Spleen (tissue), 11 donors: ENCODE data around the gene NCKIPSD. TPM values are rescaled to one million over a fixed set of nuclear protein-coding genes. Genes with fewer than 3 reads are reported as not detected.

Experiments used
- DNase-seq: peaks from one replicate; pipeline ENCODE4 v3.0.0-alpha.2; 2020
- H3K27ac ChIP-seq, 8 donors: fragments of 200-600 bp; sonication (generic) in 7 of 8; 1 replicate in 4 of 8; 2 replicates in 4 of 8; pipeline versions ENCODE4 v1.5.0 to v1.8.0; 2016 to 2021; ENCODE audit warnings: inconsistent platforms in 4 of 8, mild to moderate bottlenecking in 4 of 8, moderate library complexity in 1 of 8
- H3K27me3 ChIP-seq, 7 donors: fragments of 200-600 bp; sonication (generic) in 6 of 7; replicated peaks in 1 of 7; 1 replicate in 4 of 7; 2 replicates in 3 of 7; pipeline versions ENCODE4 v1.5.0 to v1.8.0; 2016 to 2021; ENCODE audit warnings: inconsistent platforms in 3 of 7, mild to moderate bottlenecking in 1 of 7
- H3K36me3 ChIP-seq, 6 donors: fragments of 200-600 bp; sonication (generic) in 5 of 6; 1 replicate in 4 of 6; 2 replicates in 2 of 6; pipeline versions ENCODE4 v1.5.0 to v1.8.0; 2016 to 2021; ENCODE audit warnings: inconsistent platforms in 2 of 6
- H3K4me1 ChIP-seq, 6 donors: fragments of 200-600 bp; sonication (generic) in 5 of 6; 1 replicate in 3 of 6; 2 replicates in 3 of 6; pipeline versions ENCODE4 v1.5.0 to v1.8.0; 2016 to 2021; ENCODE audit warnings: inconsistent platforms in 3 of 6
- H3K4me3 ChIP-seq, 8 donors: fragments of 200-600 bp; sonication (generic) in 7 of 8; 1 replicate in 4 of 8; 2 replicates in 4 of 8; pipeline versions ENCODE4 v1.5.0 to v1.8.0; 2016 to 2021; ENCODE audit warnings: inconsistent platforms in 4 of 8, mild to moderate bottlenecking in 4 of 8, moderate library complexity in 2 of 8
- H3K9me3 ChIP-seq, 8 donors: fragments of 200-600 bp; sonication (generic) in 7 of 8; 1 replicate in 4 of 8; 2 replicates in 4 of 8; pipeline versions ENCODE4 v1.5.0 to v1.8.0; 2016 to 2021; ENCODE audit warnings: inconsistent platforms in 4 of 8
- CTCF ChIP-seq, 11 experiments: fragments of 200-600 bp in 7 of 11; fragments of 450-650 bp in 4 of 11; sonication (generic) in 4 of 11; IDR thresholded peaks in 8 of 11; conservative IDR thresholded peaks in 3 of 11; 1 replicate in 7 of 11; 2 replicates in 4 of 11; pipeline versions ENCODE4 v1.4.0 to v1.8.0; 2016 to 2021; ENCODE audit warnings: antibody characterized with exemption in 11 of 11, inconsistent platforms in 4 of 11, mild to moderate bottlenecking in 1 of 11
- POLR2A ChIP-seq, 3 donors: fragments of 450-650 bp; IDR thresholded peaks; one replicate each; pipeline ENCODE4 v1.5.1; 2017; ENCODE audit warnings: antibody characterized with exemption in 3 of 3, mild to moderate bottlenecking in 1 of 3
- POLR2AphosphoS5 ChIP-seq, 3 donors: sonication (generic); formaldehyde crosslinking; IDR thresholded peaks; one replicate each; pipeline ENCODE4 v1.5.1; 2017; ENCODE audit warnings: antibody characterized with exemption in 3 of 3
- WGBS, 5 donors: extraction: QIAGEN DNeasy Blood & Tissue Kit in 3 of 5; methylation state at CpG; one replicate each; pipeline versions ENCODE4 v1.1.5 to v1.1.7; 2013 to 2018; 5-methylcytosine and 5-hydroxymethylcytosine counted together
- intact Hi-C: fragments of 100-400 bp; cut with DNase I; formaldehyde crosslinking; loops from one replicate; pipeline ENCODE4 v1.15.0; 2023; ENCODE audit warnings: low total_unique reads
- polyA plus RNA-seq, 3 donors: library from polyadenylated mRNA; stranded (reverse); fragments of 200-250 nt; gene quantifications; one replicate each; pipeline ENCODE4 v1.2.1, GENCODE V29; 2013
- total RNA-seq, 7 donors: library from RNA; depleted of rRNA in 3 of 7; stranded (reverse); fragments of >200 nt in 3 of 7; fragmentation: NEBNext Ultra II Directional in 4 of 7; extraction: Animal tissue kit (Norgen Biotek cat#: 25700) in 4 of 7; gene quantifications; one replicate each; pipeline versions ENCODE4 v1.1.0 to v1.2.1, GENCODE V29; 2016 to 2021
- donor health status: healthy with polysubstance abuse.
- donor health status: DM: no; HTN: no; CAD: no; lungs with moderate emphysema.
- donor health status: DM: no; HTN: no; CAD: no.
- donor health status: Bipolar disorder and iron deficiency.
- donor health status: healthy.
- donor health status: DM: no; HTN: no; CAD: no.
- donor health status: DM: yes; HTN: yes; CAD: no.

The NCKIPSD gene
- total and polyA plus RNA-seq, 10 donors, result 5.9 to 33.9 (median 17.8) TPM

GRCh38 chr3:48678056-48678455, 7.7 kb downstream of the NCKIPSD start:
- H3K4me3 ChIP-seq, result no peak overlapping the region
- DNase-seq, result no peak
- 89 to 95% (median 91%) methylated on average over 4 of the region's 4 CpGs for WGBS, 5 donors
- no peaks in the 10 kb centered on the region for H3K9me3 ChIP-seq
- no peak for TF ChIP-seq CTCF (IDR thresholded peaks at IDR 0.05 in 8 of 11, conservative IDR thresholded peaks at IDR 0.05 in 3 of 11)
- TF ChIP-seq POLR2A (IDR thresholded peaks at IDR 0.05), result no peak
- TF ChIP-seq POLR2AphosphoS5 (IDR thresholded peaks at IDR 0.05), result no peak
- H3K36me3 ChIP-seq, result peaks cover 0 to 95% (median 33%) of the 10 kb centered on the region in 6 donors
- no peak overlapping the region for H3K27ac ChIP-seq
- peaks cover under 1 to 16% (median 10%) of the 10 kb centered on the region in 6 donors for H3K4me1 ChIP-seq
- intact Hi-C loops, result no loop called here
- H3K27me3 ChIP-seq, result no peaks in the 10 kb centered on the region

- H3K27ac ChIP-seq, result no peak overlapping the region
- TF ChIP-seq POLR2A (IDR thresholded peaks at IDR 0.05) (no peak), POLR2AphosphoS5 (IDR thresholded peaks at IDR 0.05) (no peak), CTCF (IDR thresholded peaks at IDR 0.05 in 8 of 11, conservative IDR thresholded peaks at IDR 0.05 in 3 of 11) (no peak)
- no peaks in the 10 kb centered on the region for H3K9me3 ChIP-seq
- H3K36me3 ChIP-seq, result peaks cover 0 to 83% (median 14%) of the 10 kb centered on the region in 6 donors
- no peak for DNase-seq
- no peaks in the 10 kb centered on the region for H3K27me3 ChIP-seq
- WGBS, 5 donors, result 90 to 97% (median 94%) methylated on average over 9 of the region's 9 CpGs
- no peak overlapping the region for H3K4me3 ChIP-seq
- intact Hi-C loops, result no loop called here
- H3K4me1 ChIP-seq, result peaks cover 0 to 12% (median 4%) of the 10 kb centered on the region in 6 donors
Measured at GRCh38 chr3:48674505-48674904, 11.2 kb downstream of the NCKIPSD start.

- 32 to 62% (median 57%) methylated on average over 1 of the region's 1 CpG for WGBS, 5 donors
- H3K27me3 ChIP-seq, result no peaks in the 10 kb centered on the region
Measured at GRCh38 chr3:48672522-48672921, 13.2 kb downstream of the NCKIPSD start.

GRCh38 chr3:48664929-48665328, 20.8 kb downstream of the NCKIPSD start:
- Histone ChIP-seq H3K27me3 (peaks cover 0 to 50% (median 37%) of the 10 kb centered on the region in 7 donors), H3K4me1 (peaks cover 18 to 35% (median 31%) of the 10 kb centered on the region in 6 donors), H3K27ac (no peak overlapping the region), H3K4me3 (no peak overlapping the region), H3K36me3 (no peaks in the 10 kb centered on the region), H3K9me3 (no peaks in the 10 kb centered on the region)
- intact Hi-C loops, result no loop called here
- no peak for DNase-seq
- WGBS, 5 donors, result 88 to 94% (median 91%) methylated on average over 4 of the region's 4 CpGs
- no peak for TF ChIP-seq POLR2A (IDR thresholded peaks at IDR 0.05)
- no peak for TF ChIP-seq CTCF (IDR thresholded peaks at IDR 0.05 in 8 of 11, conservative IDR thresholded peaks at IDR 0.05 in 3 of 11)
- TF ChIP-seq POLR2AphosphoS5 (IDR thresholded peaks at IDR 0.05), result no peak

More at GRCh38 chr3:48672522-48672921, 13.2 kb downstream of the NCKIPSD start:
- TF ChIP-seq POLR2A (IDR thresholded peaks at IDR 0.05) (no peak), POLR2AphosphoS5 (IDR thresholded peaks at IDR 0.05) (no peak), CTCF (IDR thresholded peaks at IDR 0.05 in 8 of 11, conservative IDR thresholded peaks at IDR 0.05 in 3 of 11) (no peak)
- Histone ChIP-seq H3K36me3 (peaks cover 0 to 63% (median 0%) of the 10 kb centered on the region in 6 donors), H3K4me3 (no peak overlapping the region), H3K9me3 (no peaks in the 10 kb centered on the region), H3K27ac (no peak overlapping the region), H3K4me1 (peaks cover 0 to 9% (median 0%) of the 10 kb centered on the region in 6 donors)
- no peak for DNase-seq
- intact Hi-C loops, result no loop called here
